ENCODE measurements around the gene RNASEH2C. TPM values are rescaled to one million over a fixed set of nuclear protein-coding genes. Genes with fewer than 3 reads are reported as not detected.

RNASEH2C gene
- total and polyA plus RNA-seq, 12 donors = 13.5 to 170 (median 110) TPM

DNA sequence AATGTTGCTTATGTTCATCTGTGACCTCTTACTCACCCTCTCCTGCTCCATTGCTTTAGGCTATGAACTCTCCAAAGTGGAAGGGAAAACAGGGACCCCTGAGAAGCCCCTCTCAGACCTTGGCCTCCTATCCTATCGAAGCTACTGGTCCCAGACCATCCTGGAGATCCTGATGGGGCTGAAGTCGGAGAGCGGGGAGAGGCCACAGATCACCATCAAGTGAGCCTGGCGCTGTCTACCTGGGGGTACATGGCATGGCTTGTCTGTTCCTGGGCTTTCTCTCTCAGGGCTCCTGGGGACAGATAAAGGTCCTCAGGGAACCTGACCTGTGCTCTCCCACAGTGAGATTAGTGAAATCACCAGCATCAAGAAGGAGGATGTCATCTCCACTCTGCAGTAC is 2.1 kb downstream of the RNASEH2C start:
- H3K9me3 ChIP-seq (replicated peaks in 1 of 3) = no peaks in the 10 kb centered on the region
- no peak overlapping the region for H3K4me3 ChIP-seq
- intact Hi-C loops (cut with DNase I) = loop anchor here (5.0 kb wide), 2 partner anchors 54 to 99 kb away; no protein-coding TSS in a partner anchor
- peaks cover 0 to 60% of the 10 kb centered on the region in 2 donors for H3K36me3 ChIP-seq (replicated peaks in 1 of 2)
- WGBS, 4 donors = 86 to 97% (median 93%) methylated on average over 3 to 4 of the region's 4 CpGs
- H3K27me3 ChIP-seq = no peaks in the 10 kb centered on the region
- no peak for TF ChIP-seq POLR2A (IDR thresholded peaks at IDR 0.05)
- peaks cover 17 to 21% of the 10 kb centered on the region in 2 donors for H3K4me1 ChIP-seq (replicated peaks in 1 of 2)
- H3K27ac ChIP-seq = peak overlapping the region in 3 of 5 donors; percentile 4 to 96 (median 11)
- DNase-seq = no peak

DNA sequence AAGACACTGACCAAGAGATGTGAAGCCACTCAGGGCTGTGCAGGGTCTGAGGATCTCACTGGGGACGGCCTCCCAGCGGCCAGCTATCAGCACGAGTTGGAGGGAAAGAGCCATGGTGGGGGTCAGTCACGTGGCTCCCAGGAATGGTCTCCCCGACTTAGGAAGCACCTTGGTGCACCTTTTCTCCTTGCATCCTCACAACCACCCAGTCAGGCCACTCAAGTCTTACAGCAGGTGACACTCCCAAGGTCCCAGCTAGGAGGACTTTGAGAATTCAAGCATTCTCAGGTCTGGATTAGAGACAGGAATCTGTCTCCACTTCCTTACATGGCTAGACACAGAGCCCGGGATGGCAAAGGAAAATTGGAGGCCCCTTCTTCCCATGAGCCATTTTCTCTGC is 2.7 kb downstream of the RNASEH2C start:
- TF ChIP-seq POLR2A (IDR thresholded peaks at IDR 0.05) = no peak
- TF ChIP-seq, protein P1, sequence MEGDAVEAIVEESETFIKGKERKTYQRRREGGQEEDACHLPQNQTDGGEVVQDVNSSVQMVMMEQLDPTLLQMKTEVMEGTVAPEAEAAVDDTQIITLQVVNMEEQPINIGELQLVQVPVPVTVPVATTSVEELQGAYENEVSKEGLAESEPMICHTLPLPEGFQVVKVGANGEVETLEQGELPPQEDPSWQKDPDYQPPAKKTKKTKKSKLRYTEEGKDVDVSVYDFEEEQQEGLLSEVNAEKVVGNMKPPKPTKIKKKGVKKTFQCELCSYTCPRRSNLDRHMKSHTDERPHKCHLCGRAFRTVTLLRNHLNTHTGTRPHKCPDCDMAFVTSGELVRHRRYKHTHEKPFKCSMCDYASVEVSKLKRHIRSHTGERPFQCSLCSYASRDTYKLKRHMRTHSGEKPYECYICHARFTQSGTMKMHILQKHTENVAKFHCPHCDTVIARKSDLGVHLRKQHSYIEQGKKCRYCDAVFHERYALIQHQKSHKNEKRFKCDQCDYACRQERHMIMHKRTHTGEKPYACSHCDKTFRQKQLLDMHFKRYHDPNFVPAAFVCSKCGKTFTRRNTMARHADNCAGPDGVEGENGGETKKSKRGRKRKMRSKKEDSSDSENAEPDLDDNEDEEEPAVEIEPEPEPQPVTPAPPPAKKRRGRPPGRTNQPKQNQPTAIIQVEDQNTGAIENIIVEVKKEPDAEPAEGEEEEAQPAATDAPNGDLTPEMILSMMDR (IDR thresholded peaks at IDR 0.05) = no peak
- Histone ChIP-seq H3K4me1 (replicated peaks in 1 of 2) (peaks cover 20 to 26% of the 10 kb centered on the region in 2 donors), H3K27ac (peak overlapping the region in 1 of 5 donors; percentile 4), H3K4me3 (no peak overlapping the region), H3K36me3 (replicated peaks in 1 of 2) (peaks cover 0 to 64% of the 10 kb centered on the region in 2 donors), H3K9me3 (replicated peaks in 1 of 3) (no peaks in the 10 kb centered on the region), H3K27me3 (no peaks in the 10 kb centered on the region)
- intact Hi-C loops (cut with DNase I) = loop anchor here (5.0 kb wide), 2 partner anchors 54 to 99 kb away; no protein-coding TSS in a partner anchor
- WGBS, 4 donors = 70 to 76% (median 75%) methylated on average over 5 to 6 of the region's 6 CpGs
- DNase-seq = no peak

DNA sequence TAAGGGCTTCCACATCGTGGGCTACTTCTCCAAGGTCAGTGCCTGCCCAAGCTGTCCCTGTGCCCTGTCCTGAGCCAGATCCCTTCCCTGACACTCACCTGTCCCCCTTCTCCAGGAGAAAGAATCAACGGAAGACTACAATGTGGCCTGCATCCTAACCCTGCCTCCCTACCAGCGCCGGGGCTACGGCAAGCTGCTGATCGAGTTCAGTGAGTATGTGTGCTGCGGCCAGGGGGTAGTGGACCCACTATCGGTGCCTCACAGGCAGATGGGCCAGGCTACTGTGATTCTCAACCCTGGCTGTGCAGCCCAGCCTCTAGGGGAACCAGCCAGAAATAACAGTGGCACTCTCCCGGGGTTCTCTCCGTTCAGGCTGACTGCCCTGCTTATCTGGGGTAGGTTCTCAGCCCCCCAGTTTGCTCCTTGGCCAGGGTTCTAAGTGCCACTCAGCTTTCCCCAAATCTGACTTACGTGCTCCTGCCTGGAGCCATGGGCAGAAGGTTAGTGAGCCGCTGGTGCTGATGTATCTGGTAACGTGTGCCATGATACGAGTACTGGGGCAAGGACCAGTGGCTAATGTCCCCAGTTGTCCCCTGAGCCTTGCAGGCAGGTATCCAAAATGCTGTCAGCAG is 3.7 kb downstream of the RNASEH2C start:
- TF ChIP-seq, protein P1 (IDR thresholded peaks at IDR 0.05) = no peak
- TF ChIP-seq POLR2A (IDR thresholded peaks at IDR 0.05) = no peak
- 80 to 83% (median 82%) methylated on average over 7 to 14 of the region's 14 CpGs for WGBS, 4 donors
- Histone ChIP-seq H3K27ac (no peak overlapping the region), H3K36me3 (replicated peaks in 1 of 2) (peaks cover 0 to 64% of the 10 kb centered on the region in 2 donors), H3K4me1 (replicated peaks in 1 of 2) (peaks cover 24 to 30% of the 10 kb centered on the region in 2 donors), H3K27me3 (no peaks in the 10 kb centered on the region), H3K9me3 (replicated peaks in 1 of 3) (no peaks in the 10 kb centered on the region), H3K4me3 (no peak overlapping the region)
- no peak for DNase-seq
- intact Hi-C loops (cut with DNase I) = loop anchor here (5.0 kb wide), 2 partner anchors 55 to 100 kb away; no protein-coding TSS in a partner anchor

DNA sequence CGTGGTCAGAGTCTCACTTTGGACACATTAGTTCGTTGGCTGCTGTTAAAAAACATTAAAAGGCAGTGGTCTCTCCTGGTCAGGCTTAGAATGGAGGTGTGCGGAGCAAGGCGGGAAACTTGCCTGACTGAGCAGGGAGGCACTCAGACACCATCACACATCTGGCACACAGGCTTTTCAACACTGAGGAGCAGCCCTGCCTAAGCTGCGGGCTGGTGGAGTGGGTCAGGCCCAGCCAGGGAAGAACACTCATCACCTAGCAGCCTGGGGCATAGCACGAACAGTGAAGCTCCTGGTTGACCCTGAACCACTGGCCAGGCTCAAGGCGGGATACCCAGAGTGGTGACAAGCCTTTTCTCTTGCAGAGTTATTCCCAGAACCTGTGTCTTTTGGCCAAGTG is 4.3 kb downstream of the RNASEH2C start:
- H3K27me3 ChIP-seq = no peaks in the 10 kb centered on the region
- no peak overlapping the region for H3K4me3 ChIP-seq
- H3K36me3 ChIP-seq (replicated peaks in 1 of 2) = peaks cover 0 to 64% of the 10 kb centered on the region in 2 donors
- TF ChIP-seq, protein P1 (IDR thresholded peaks at IDR 0.05) = no peak
- TF ChIP-seq POLR2A (IDR thresholded peaks at IDR 0.05) = no peak
- 71 to 91% (median 83%) methylated on average over 5 to 7 of the region's 7 CpGs for WGBS, 4 donors
- peak in 1 of 7 donors; percentile 12 for DNase-seq
- intact Hi-C loops (cut with DNase I) = loop anchor here (5.0 kb wide), 2 partner anchors 56 to 101 kb away; no protein-coding TSS in a partner anchor
- peaks cover 24 to 30% of the 10 kb centered on the region in 2 donors for H3K4me1 ChIP-seq (replicated peaks in 1 of 2)
- no peaks in the 10 kb centered on the region for H3K9me3 ChIP-seq (replicated peaks in 1 of 3)
- H3K27ac ChIP-seq = no peak overlapping the region

Measured in adrenal gland (tissue), 12 donors.